ENCODE data around the gene OARD1.

The OARD1 gene

GRCh38 chr6:41098366-41098765 is 26.2 kb upstream of the OARD1 start:
- TF ChIP-seq YY1 (IDR thresholded peaks at IDR 0.05; ENCODE audit: insufficient read depth, insufficient read length) (no peak), ZNF274 (IDR thresholded peaks at IDR 0.05; ENCODE audit: low read depth, low read length) (no peak), SUZ12 (IDR thresholded peaks at IDR 0.05; ENCODE audit: extremely low read depth, insufficient read depth, insufficient read length) (no peak)
- Histone ChIP-seq H3K9me3 (ENCODE audit: insufficient read depth, low read length) (no peaks in the 10 kb centered on the region), H3K36me3 (ENCODE audit: insufficient read depth, insufficient read length, low read length) (peaks cover 82% of the 10 kb centered on the region), H3K9ac (ENCODE audit: insufficient read length, low read depth) (no peak overlapping the region), H3K27me3 (ENCODE audit: insufficient read depth, insufficient read length) (no peaks in the 10 kb centered on the region), H3K4me3 (ENCODE audit: insufficient read length, low read depth) (no peak overlapping the region), H3K4me1 (ENCODE audit: insufficient read depth, insufficient read length) (no peaks in the 10 kb centered on the region)
- no peak for DNase-seq (ENCODE audit: low read depth, low spot score)

GRCh38 chr6:41097467-41098090 is 25.4 kb upstream of the OARD1 start:
- Histone ChIP-seq H3K9me3 (ENCODE audit: insufficient read depth, low read length) (no peaks in the 10 kb centered on the region), H3K4me1 (ENCODE audit: insufficient read depth, insufficient read length) (no peaks in the 10 kb centered on the region), H3K9ac (ENCODE audit: insufficient read length, low read depth) (no peak overlapping the region), H3K36me3 (ENCODE audit: insufficient read depth, insufficient read length, low read length) (peaks cover 89% of the 10 kb centered on the region), H3K4me3 (ENCODE audit: insufficient read length, low read depth) (no peak overlapping the region), H3K27me3 (ENCODE audit: insufficient read depth, insufficient read length) (no peaks in the 10 kb centered on the region)
- DNase-seq (ENCODE audit: low read depth, low spot score) = no peak
- TF ChIP-seq YY1 (IDR thresholded peaks at IDR 0.05; ENCODE audit: insufficient read depth, insufficient read length) = no peak
- TF ChIP-seq ZNF274 (IDR thresholded peaks at IDR 0.05; ENCODE audit: low read depth, low read length) = no peak
- no peak for TF ChIP-seq SUZ12 (IDR thresholded peaks at IDR 0.05; ENCODE audit: extremely low read depth, insufficient read depth, insufficient read length)

GRCh38 chr6:41093729-41094128 is 21.6 kb upstream of the OARD1 start:
- TF ChIP-seq YY1 (IDR thresholded peaks at IDR 0.05; ENCODE audit: insufficient read depth, insufficient read length) (no peak), SUZ12 (IDR thresholded peaks at IDR 0.05; ENCODE audit: extremely low read depth, insufficient read depth, insufficient read length) (no peak), ZNF274 (IDR thresholded peaks at IDR 0.05; ENCODE audit: low read depth, low read length) (no peak)
- Histone ChIP-seq H3K4me1 (ENCODE audit: insufficient read depth, insufficient read length) (no peaks in the 10 kb centered on the region), H3K4me3 (ENCODE audit: insufficient read length, low read depth) (no peak overlapping the region), H3K27me3 (ENCODE audit: insufficient read depth, insufficient read length) (no peaks in the 10 kb centered on the region), H3K9ac (ENCODE audit: insufficient read length, low read depth) (no peak overlapping the region), H3K36me3 (ENCODE audit: insufficient read depth, insufficient read length, low read length) (peaks cover 91% of the 10 kb centered on the region), H3K9me3 (ENCODE audit: insufficient read depth, low read length) (no peaks in the 10 kb centered on the region)
- DNase-seq (ENCODE audit: low read depth, low spot score) = no peak

GRCh38 chr6:41092421-41093140 is 20.4 kb upstream of the OARD1 start:
- no peak for DNase-seq (ENCODE audit: low read depth, low spot score)
- no peaks in the 10 kb centered on the region for H3K4me1 ChIP-seq (ENCODE audit: insufficient read depth, insufficient read length)

GRCh38 chr6:41090841-41091761 is 18.9 kb upstream of the OARD1 start:
- peaks cover 80% of the 10 kb centered on the region for H3K36me3 ChIP-seq (ENCODE audit: insufficient read depth, insufficient read length, low read length)
- H3K4me3 ChIP-seq (ENCODE audit: insufficient read length, low read depth) = no peak overlapping the region
- TF ChIP-seq ZNF274 (IDR thresholded peaks at IDR 0.05; ENCODE audit: low read depth, low read length) (no peak), SUZ12 (IDR thresholded peaks at IDR 0.05; ENCODE audit: extremely low read depth, insufficient read depth, insufficient read length) (no peak)
- no peaks in the 10 kb centered on the region for H3K9me3 ChIP-seq (ENCODE audit: insufficient read depth, low read length)
- H3K27me3 ChIP-seq (ENCODE audit: insufficient read depth, insufficient read length) = no peaks in the 10 kb centered on the region
- H3K9ac ChIP-seq (ENCODE audit: insufficient read length, low read depth) = no peak overlapping the region
- no peak for DNase-seq (ENCODE audit: low read depth, low spot score)
- H3K4me1 ChIP-seq (ENCODE audit: insufficient read depth, insufficient read length) = no peaks in the 10 kb centered on the region

More at GRCh38 chr6:41092421-41093140, 20.4 kb upstream of the OARD1 start:
- H3K4me3 ChIP-seq (ENCODE audit: insufficient read length, low read depth) = no peak overlapping the region
- no peaks in the 10 kb centered on the region for H3K9me3 ChIP-seq (ENCODE audit: insufficient read depth, low read length)
- H3K9ac ChIP-seq (ENCODE audit: insufficient read length, low read depth) = no peak overlapping the region
- no peaks in the 10 kb centered on the region for H3K27me3 ChIP-seq (ENCODE audit: insufficient read depth, insufficient read length)
- TF ChIP-seq ZNF274 (IDR thresholded peaks at IDR 0.05; ENCODE audit: low read depth, low read length) = no peak
- TF ChIP-seq YY1 (IDR thresholded peaks at IDR 0.05; ENCODE audit: insufficient read depth, insufficient read length) = no peak
- no peak for TF ChIP-seq SUZ12 (IDR thresholded peaks at IDR 0.05; ENCODE audit: extremely low read depth, insufficient read depth, insufficient read length)
- peaks cover 82% of the 10 kb centered on the region for H3K36me3 ChIP-seq (ENCODE audit: insufficient read depth, insufficient read length, low read length)

DNA sequence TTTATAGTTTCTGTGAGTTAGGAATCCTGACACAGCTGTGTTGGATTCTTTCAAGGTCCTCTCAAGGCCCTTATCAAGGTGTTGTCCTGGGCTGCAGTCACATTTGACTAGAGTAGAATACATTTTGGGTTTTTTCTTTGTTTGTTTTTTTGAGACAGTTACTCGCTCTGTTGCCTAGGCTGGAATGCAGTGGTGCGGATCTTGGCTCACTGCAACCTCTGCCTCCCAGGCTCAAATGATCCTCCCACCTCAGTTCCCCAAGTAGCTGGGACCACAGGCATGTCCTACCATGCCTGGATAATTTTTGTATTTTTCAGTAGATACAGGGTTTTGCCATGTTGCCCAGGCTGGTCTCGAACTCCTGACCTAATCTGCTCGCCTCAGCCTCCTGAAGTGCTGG is 16.3 kb upstream of the OARD1 start:
- no peaks in the 10 kb centered on the region for H3K9me3 ChIP-seq (ENCODE audit: insufficient read depth, low read length)
- H3K4me1 ChIP-seq (ENCODE audit: insufficient read depth, insufficient read length) = no peaks in the 10 kb centered on the region
- no peaks in the 10 kb centered on the region for H3K27me3 ChIP-seq (ENCODE audit: insufficient read depth, insufficient read length)
- TF ChIP-seq YY1 (IDR thresholded peaks at IDR 0.05; ENCODE audit: insufficient read depth, insufficient read length) (no peak), ZNF274 (IDR thresholded peaks at IDR 0.05; ENCODE audit: low read depth, low read length) (no peak), SUZ12 (IDR thresholded peaks at IDR 0.05; ENCODE audit: extremely low read depth, insufficient read depth, insufficient read length) (no peak)
- no peak overlapping the region for H3K4me3 ChIP-seq (ENCODE audit: insufficient read length, low read depth)
- H3K36me3 ChIP-seq (ENCODE audit: insufficient read depth, insufficient read length, low read length) = peaks cover 79% of the 10 kb centered on the region
- H3K9ac ChIP-seq (ENCODE audit: insufficient read length, low read depth) = no peak overlapping the region
- DNase-seq (ENCODE audit: low read depth, low spot score) = no peak

DNA sequence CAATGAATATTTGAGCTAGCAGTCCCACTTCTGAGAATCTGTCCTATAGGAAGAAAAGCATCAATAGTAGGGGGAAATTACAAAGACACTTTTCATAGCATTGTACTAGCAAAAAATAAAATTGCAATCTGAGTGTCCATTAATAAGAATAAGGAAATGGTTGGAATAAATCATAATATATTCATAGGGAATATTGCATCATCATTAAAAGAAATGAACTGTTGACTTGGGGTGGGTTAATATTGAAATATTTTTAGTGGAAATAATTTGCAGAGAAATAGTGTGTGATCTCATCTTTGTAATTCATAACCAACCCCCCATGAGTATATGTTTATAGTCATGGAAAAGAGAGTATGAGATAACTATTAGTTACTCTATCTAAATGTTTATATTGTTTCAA is 13.0 kb upstream of the OARD1 start:
- TF ChIP-seq ZNF274 (IDR thresholded peaks at IDR 0.05; ENCODE audit: low read depth, low read length) = no peak
- TF ChIP-seq SUZ12 (IDR thresholded peaks at IDR 0.05; ENCODE audit: extremely low read depth, insufficient read depth, insufficient read length) = no peak
- TF ChIP-seq YY1 (IDR thresholded peaks at IDR 0.05; ENCODE audit: insufficient read depth, insufficient read length) = no peak
- H3K4me3 ChIP-seq (ENCODE audit: insufficient read length, low read depth) = no peak overlapping the region
- DNase-seq (ENCODE audit: low read depth, low spot score) = no peak
- no peak overlapping the region for H3K9ac ChIP-seq (ENCODE audit: insufficient read length, low read depth)
- no peaks in the 10 kb centered on the region for H3K9me3 ChIP-seq (ENCODE audit: insufficient read depth, low read length)
- H3K27me3 ChIP-seq (ENCODE audit: insufficient read depth, insufficient read length) = no peaks in the 10 kb centered on the region
- H3K4me1 ChIP-seq (ENCODE audit: insufficient read depth, insufficient read length) = no peaks in the 10 kb centered on the region
- H3K36me3 ChIP-seq (ENCODE audit: insufficient read depth, insufficient read length, low read length) = peaks cover 62% of the 10 kb centered on the region
